ENCODE results near the gene FOXN1.
A peak's percentile ranks its signal among the peaks of the same experiment; 100 is the strongest.

FOXN1 gene

DNA sequence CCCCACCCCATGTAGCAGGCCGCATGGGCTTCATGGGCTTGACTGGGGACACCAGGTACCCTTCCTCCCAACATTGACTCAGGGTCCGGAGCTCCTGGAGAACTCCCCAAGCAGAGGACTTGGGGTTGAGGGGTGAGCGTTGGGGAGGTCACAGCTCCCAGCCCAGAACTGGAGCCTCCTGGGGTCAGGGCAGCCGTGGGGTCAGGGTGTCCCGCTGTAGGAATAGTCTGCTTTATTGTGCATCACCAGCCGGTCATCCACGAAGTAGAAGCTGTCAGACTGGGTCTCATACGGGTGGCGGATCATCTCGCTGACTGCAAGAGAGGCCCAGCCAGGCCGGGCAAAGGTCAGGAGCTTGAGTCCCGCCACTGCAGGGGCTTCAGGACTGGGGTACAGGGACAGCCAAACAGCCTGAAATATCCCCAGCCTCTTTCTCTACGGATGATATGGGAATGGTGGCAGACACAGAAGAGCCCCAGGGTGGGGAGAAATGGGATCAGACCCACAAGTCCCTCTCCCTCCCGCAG lies 41.0 kb downstream of the FOXN1 start:
- DNase-seq (ENCODE audit: low spot score): no peak

DNA sequence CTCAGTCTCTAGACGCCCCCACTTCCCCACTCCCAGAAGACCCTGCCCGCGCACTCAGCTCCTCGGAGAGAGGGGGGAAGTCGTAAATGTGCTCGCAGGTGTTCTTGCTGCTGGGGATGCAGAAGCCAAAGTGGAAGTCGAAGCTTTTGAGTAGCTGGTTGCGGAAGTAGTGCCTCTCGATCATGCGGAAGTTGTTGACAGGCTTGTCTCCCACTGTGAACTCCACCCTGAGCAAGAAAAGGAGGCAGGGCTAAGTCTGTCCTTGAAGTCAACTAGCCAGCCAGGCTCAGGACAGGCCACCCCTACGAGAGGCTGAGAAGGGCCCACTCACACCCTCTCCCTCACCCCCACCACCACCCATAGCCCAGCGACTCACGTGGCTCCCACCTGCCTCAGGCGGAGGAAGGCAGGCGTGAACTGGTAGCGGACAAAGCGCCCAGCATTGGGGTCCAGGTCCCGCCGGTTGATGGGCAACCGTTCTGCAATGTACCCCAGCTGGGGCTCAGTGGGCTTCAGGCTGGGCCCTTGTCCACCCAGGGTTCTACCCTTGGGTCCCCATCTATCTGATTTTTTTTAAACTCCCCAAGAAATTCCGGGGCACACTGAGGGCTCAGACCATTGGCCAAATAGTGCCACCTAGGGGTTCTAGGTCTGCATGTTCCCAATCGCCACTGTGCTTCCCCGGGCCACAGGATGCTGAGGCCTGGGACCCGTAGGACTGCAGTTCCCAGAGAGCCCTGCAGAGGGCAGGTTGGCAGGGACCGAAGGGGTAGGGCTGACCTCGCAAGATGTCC lies 41.7 kb downstream of the FOXN1 start:
- peak; percentile 62 for DNase-seq (ENCODE audit: low spot score)

DNA sequence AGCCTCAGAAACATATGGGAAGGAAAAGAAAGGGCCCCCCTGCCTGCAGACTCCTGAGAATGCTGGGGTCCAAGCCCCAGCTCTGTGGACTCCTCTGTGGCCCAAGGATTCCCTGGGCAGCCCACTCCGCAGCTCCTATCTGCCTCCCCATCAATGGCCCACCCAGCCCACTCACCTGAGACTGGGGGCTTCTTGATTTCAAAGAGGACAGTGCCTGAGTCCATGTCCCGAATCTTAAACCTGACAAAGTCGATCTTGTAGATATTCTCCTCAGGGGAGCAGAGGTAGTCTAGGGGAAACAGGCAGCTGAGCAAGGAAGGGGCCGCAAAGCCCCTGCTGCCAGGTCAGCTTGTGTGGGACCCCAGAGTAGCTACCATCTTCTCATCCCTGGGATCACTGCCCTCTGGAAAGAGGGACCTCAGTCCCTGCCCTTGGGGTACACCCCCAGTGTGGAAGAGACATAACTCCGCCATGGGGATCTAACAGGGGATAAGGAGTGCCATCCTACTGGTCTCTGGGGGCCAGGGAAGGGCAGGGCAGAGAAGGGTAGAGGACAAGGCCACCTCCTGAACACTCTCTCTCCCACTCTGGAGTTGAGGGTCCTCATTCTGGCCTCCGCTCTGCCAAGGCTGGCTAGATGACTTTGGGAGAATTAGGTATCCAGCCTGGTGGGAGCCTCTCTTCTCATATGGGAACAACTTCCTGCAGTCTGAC lies 42.4 kb downstream of the FOXN1 start:
- no peak for DNase-seq (ENCODE audit: low spot score)

DNA sequence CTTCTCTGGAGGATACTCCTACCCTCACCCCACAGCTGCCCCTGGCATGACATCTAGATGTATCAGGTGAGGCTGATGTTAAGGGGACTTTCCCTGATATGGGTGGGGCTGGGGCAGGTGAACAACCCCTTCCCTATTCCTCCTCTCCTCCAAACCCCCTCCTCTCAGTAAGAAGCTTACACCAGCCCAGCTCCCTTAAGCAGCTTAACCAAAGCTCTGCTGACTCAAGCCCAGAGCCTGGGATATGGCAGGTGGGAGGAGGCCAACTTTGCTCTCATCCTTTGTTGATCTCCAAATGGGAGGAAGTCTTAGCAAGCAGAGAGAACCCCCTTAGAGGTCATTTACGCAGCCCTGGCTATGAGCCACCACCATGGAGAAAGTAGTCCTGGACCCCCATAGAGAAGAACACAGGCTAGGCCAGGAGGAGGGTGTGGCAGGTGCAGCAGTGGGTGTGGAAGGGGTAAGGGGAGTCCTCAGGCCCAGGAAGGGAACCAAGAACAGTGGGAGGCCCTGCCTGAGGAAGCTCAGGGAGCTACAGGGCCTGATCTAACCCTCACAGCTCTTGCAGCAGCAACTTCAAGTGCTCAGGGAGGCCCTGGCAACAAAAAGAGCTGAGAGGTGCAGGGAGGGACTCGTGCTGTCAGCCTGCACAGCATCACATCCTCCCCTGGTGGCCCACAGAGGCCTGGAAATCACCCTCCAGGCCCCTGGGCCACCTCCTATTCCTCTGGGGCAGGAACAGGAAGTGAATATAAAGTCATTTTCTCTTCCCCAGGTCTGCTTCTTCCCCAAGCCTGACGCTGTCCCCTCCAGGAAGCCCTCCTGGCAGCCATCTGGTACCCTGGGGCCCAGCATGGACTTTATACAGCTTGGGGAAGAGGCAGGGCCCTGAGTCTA lies 43.3 kb downstream of the FOXN1 start:
- no peak for DNase-seq (ENCODE audit: low spot score)

DNA sequence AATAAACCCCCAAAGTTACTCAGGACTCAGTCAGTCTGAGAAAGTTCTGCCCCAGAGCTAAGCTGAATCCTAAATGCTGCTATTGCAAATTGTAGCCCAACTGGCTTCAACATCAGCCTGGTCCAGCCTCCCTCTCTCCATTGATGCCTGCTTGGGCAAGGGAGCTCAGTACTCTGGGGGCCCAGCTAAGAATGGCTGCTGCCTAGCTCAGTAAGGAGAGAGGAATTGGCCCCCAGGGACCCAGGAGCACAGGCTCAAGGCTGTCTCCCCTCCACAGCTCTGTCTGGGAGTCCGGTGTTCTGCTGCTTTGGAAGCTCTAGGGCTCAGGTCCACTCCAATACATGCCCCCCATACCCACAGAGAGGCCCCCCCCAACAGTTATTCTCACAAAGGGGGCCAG lies 44.7 kb downstream of the FOXN1 start:
- DNase-seq (ENCODE audit: low spot score): no peak

DNA sequence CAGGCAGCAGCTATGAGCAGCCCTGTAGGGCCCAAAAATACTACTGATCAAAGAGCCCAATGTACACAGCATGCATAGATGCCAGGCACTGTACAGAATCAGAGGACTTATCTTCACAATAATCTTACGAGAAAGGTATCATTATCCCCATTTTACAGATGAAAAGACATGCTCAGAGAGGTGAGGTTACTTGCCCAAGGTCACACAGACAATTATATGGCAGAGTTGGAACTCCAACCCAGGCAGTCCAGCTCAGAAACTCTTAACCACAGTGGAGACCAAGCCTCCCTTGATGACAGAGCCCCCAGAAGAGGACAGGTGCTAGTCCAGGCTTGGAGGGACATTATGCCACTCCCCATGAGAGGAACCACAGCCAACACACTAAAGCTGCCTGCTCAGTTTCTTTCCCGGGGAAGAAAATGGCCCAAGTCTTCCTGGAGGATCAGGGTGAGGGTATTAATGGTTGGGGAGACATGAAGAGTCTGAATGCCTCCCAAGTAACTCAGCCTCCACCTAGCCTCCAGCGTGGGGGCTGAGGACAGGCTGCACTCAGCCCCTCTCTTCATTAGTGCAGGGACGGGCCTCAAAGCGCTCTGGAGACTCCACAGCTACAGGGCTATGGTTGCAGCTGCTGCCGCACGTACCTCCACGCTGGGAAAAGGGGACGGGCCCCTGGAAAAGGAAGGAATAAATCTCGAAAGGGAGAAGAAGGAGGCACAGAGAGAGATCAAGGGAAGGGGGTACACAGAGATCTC lies 45.5 kb downstream of the FOXN1 start:
- no peak for DNase-seq (ENCODE audit: low spot score)

DNA sequence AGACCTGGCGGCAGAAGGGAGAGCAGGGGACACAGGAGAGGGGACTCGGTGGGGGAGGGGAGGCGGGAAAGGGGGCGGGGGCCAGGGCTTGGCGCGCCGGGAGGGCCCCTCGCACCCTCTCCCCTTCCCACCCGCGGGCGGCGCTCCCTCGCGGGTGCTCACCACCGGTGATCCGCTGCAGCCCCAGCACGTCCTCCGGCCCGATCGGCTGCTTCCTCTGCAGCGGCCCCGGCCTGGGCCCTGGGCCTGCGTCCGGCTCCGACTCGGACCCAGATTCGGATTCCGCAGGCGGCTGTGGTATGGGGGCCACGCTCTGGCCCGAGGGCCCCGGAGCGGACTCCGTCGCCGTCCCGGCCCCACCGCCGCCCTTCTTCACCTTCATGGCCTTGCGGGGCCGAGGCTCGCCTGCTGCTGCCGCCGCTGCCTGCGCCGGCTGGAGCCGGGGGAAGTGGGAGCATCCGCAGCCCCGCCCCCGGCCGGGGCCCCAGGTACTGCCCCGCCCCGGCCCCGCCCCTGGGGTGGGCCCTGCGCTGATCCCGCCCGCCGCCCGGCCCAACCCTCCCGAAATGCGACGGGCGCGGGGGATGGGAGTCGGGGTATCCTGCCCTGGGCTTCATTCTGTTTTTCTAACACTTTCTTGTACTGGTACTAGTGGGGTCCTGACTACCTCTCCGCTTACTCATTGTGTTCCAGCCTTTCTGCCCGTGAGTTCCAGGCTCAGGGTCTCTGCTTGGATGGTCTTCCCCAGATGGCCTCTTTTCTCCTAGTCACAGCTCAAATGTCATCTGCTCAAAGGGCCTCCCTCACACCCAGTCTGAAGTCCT lies 46.2 kb downstream of the FOXN1 start, which contains the start of gene UNC119:
Gene UNC119 (minus strand): TSS at position 449 of the 824 bp plus-strand sequence. CDS start 67 bp downstream, at position 382.
- peak; percentile 77 for DNase-seq (ENCODE audit: low spot score)

DNA sequence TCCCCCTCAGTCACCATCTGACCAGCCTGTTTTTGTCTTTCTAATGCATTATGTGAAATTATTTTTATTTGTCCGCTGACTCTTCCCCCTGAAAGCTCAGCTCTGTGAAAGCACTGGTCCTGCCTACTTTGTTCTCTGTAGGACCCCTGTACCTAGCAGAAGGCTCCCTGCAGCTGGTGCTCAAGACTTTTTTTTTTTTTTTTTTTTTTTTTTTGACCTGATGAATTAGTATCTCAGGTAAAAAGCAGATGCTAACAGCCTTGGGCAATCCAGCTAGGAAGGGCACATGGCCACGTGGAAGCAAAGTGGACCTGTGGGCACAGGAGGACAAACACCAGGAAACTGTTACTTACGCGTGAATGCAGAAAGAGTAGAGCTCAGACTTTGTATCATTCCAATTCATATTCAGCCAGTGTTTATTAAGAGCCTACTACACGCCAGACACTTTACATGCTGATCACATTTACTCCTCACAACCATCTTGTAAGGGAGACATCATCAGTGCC lies 46.9 kb downstream of the FOXN1 start:
- DNase-seq (ENCODE audit: low spot score): no peak

DNA sequence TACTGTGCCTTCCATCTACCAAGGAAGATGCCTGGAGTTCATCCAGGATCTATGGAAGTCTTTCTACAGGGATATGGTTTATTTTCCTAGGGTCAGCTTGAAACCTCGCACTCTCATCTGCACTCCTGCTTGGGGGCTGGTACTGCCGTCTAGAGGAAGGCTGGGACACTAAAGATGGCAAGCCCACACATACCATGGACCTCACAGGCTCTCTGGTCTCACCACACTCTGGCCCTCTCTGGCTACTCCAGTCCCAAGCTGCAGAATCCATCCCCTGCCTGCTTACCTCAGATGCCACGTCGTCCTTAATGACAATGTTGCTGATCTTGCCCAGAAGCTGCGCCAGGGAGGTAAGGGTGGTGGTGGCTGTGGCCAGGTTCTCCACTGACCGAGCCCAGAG lies 48.4 kb downstream of the FOXN1 start:
- no peak for DNase-seq (ENCODE audit: low spot score)

DNA sequence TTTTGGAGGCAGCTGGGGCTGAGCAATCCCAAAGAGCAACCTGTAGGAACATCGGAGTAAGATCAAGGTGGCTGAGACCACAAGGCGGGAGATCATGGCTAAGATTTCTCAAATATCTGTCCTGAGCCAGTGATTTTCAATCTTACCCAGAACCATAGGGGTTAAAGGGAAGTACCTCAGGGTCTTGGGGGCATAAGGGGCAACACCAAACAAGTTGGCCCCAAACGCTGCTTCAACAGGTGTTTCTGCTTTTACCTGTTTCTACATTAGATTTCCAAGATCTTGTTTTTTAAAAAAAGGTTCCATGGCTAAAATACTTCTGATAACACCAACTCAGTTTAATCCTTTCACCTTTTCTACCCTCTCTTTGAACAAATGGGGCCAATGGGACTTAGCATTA lies 48.9 kb downstream of the FOXN1 start:
- no peak for DNase-seq (ENCODE audit: low spot score)

DNA sequence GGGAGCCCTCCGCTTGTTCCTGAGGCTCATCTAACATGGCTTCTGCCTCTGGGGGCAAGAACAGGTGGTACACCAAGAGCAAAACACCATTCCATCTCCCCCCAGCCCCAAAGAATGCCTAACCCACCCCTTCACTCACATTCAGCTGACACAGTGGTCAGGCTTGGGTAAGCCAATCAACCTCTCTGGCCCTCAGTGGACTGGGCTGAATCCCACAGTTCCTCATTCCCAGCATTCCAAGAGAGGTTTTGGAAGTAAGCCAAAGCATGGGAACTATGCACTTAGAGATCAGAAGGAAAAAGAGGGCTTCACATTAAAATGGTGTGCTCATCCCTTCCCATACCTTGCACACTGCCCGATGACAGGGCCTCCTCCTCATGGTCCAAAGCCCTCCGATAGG lies 57.3 kb downstream of the FOXN1 start:
- peak; percentile 42 for DNase-seq (ENCODE audit: low spot score)

DNA sequence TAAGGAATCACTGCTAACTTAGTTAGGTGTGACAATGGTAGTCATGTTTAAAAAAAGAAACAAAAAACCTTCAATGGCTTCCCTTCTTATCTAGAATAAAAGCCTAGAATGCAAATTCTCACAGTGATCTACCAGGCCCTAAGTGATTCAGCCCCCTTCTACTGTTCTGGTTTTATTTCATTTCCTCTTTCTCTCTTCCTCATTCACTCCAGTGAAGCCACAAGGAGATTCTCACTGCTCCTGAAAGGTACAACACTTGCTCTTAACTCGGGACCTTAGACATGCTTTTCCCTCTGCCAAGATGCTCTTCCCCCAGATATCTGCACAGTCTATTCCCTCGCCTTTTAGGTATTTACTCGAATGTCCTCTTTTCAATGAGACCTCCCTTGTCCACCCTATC lies 61.5 kb downstream of the FOXN1 start:
- DNase-seq (ENCODE audit: low spot score): no peak

DNA sequence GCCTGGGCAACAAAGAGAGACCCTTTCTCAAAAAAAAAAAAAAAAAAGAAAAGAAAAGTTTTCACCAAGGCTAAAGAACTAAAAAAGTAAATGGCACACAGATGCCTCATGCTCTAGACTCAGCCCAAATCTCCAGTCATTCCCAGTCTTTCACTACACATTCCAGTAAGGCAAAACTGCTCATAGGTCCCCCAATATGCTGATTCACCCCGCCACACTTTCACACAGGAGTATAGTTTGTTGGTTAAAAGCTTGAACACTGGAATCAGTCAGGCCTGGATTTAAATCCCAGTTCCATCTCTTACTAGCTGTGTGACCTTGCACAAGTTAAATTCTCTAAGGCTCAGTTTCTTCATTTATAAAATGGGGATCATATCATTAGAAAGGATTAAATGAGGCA lies 63.3 kb downstream of the FOXN1 start:
- no peak for DNase-seq (ENCODE audit: low spot score)

DNA sequence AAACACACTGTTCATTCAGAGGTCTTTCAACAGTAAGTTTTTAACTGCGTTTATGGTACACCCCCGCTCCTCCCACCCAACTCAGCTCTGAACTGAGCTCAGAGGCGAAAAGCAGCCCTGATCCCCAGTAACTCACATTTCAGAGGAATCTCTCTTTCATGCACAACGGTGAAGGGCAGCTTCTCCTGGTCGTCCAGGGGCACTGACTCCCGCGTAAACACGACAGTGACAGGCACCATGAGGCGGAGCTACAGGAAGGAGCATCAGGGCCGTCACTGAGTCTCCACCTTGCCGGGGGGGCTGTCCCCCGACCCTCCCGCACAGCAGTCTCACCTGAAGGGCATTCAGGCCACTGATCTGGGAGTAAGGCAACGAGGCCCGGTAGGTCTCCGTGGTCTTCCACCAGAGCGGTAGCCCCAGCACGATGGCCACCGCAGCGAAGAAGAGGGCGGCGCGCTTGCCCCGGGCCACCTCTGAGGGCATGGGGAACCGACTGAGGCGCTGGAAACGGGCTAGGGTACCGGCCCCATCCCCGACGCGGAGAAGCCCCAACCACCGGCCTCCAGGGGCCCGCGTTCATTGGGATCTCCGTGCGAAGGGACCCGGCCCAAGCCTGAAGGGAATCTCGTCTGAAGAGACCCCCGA lies 64.7 kb downstream of the FOXN1 start:
- DNase-seq (ENCODE audit: low spot score): peak; percentile 11

DNA sequence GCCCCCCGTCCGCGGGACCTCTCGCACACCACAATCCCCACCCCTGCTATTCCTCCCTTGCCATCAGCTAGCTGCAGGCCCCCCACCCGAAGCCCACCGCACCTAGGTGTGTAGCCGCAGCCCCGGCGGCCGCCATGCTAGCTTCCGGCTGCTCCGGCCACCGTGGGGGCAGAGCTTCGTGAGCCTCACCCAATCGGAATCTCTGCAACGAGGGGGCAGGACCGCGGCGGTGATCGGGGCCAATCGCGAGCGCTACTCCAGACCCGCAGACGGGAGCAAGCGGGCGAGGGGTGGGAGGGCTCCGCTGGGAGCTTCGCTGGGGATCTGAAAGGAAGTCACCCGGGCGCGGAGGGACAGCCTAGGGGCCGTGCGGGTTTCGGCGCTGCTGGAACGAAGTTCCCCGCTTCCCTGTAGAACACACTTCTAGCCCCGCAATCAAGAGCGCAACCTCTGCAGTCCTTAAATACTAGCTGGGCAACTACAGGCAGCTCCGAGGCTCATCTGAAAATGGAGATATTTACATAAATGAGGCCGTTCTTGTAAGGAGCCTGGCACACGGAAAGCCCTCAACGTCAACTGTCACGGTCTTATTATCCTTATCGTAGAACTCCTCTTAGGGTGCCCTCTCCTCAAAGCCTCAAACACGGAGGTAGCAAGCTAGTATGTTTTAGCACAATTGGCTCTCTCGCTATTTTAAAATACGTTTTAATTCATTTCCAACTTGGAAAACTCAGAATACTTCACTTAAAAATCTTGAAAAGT lies 65.4 kb downstream of the FOXN1 start, which contains the start of gene PIGS:
Gene PIGS (minus strand): TSS at position 164 of the 762 bp plus-strand sequence. CDS start 28 bp downstream, at position 136.
- DNase-seq (ENCODE audit: low spot score): peak; percentile 95

DNA sequence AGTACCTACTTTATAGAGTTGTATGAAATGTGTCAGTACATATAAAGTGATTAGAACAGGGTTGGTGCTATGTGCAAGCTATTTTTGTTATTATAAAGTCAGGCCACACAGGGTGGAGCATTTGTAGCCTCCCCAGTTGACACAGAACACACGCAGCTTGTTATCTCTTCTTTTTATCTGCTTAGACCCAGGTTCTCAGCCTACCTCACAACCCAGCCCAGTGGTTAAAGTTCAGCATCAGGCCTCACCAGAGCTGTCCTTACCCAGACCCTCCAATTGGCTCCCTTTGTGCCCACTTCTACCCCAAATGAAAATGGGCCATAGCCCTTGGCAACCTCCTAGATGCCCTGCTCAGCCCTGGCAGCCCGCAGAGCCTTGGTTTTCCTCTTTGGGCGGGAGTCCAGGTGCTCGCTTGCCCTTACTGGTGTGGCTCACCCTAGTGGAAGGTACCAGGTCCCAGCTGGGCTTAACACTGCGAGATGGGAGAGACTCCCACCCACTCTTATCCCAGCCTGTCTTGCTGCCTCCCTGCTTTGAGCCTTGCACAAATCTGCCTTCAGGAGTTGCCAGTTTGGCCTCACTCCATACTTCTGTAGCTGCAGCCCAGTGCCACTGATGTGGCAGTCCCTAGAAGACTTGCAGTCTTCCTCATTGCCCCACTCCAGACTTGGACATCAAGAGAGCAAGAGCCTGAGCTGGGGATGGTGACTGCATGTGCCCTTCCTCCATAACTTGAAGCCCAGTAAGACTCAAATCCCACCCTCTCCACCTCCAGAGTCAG lies 66.3 kb downstream of the FOXN1 start:
- DNase-seq (ENCODE audit: low spot score): no peak

DNA sequence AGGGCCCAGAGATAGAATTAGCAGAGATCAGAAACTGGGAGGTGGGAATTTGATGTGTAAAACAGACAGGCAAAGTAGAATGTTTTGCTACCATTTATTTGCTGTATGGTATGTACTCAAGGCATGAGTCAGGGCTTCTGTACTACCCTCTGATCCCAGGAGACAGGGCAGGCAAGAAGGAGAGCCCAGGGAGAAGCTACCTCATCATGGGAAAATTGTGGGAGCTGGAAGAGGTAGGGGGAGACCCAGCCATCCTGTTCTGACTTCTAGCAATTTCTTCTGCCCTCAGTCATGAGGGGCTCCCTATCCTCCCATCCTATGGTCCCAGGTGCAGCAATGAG lies 66.9 kb downstream of the FOXN1 start:
- DNase-seq (ENCODE audit: low spot score): no peak

DNA sequence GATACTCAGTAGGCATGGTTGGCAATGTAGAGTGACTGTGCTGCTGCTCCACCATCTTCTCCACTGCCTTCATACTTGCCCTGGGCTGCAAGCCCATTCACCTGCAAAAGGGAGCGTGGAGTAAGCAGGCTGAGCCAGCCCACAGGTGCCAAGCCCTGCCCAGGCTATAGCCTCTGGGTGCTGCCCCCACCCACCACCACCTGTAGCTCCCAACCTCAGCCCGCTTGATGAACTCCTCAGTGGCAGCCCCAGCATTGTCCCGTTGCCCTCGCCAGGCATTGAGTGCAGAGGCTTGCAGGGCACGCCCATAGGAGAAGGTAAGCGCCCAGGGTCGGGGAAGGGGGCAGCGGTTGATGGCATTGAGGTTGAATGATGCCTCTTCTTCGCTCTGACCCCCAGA lies 67.4 kb downstream of the FOXN1 start:
- DNase-seq (ENCODE audit: low spot score): no peak

Measured in LoVo (cell line).